ENCODE data around the gene ZBTB48.

DNA sequence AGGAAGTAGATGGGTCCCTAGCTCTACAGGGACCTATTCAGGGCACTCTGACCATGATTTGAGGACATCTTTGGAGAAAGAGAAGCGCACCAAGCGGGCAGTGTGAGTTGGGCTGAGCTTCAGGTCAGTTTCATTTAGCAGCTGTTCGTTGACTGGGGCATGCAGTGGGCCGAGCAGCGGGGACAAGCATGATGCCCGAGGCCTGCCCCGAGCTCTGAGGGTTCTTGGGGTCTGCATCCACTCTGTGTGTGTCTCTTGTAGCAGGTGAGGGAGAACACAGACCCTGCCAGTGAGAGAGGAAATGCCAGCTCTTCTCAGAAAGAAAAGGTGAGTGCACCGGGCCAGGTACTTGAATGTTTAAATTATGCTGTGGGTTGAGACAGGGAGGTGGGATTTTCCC is 50.2 kb downstream of the ZBTB48 start:
- TF ChIP-seq POLR2AphosphoS5 (IDR thresholded peaks at IDR 0.05; ENCODE audit: borderline replicate concordance, low read depth, low read length), result no peak
- TF ChIP-seq FOXP2 (optimal IDR thresholded peaks at IDR 0.05; ENCODE audit: control extremely low read depth, extremely low read length, insufficient read depth), result no peak
